GM12878 (cell line): ENCODE results near the gene MNT. TPM values are rescaled to one million over a fixed set of nuclear protein-coding genes. Genes with fewer than 3 reads are reported as not detected.

Experiments
- ATAC-seq: fragments of 200-7000 bp; cut with Tn5 transposase; 3 replicates; pipeline ENCODE4 v1.9.1; 2020; ENCODE audit warnings: mild to moderate bottlenecking, moderate library complexity
- BruUV-seq: library from RNA; stranded (reverse); fragments of 400-500 nt; replicated peaks from 2 replicates; lab custom pipeline; 2021; lab: Mats Ljungman, UMichigan
- CTCF ChIA-PET: fragments of 300-600 bp; sonication (Branson Sonifier 250); formaldehyde crosslinking; extraction: SDS; loops from one replicate; lab custom pipeline; 2021; ENCODE audit warnings: inconsistent platforms; lab: Yijun Ruan, JAX
- POLR2A ChIA-PET: fragments of 350-600 bp; formaldehyde crosslinking; extraction: SDS; loops from one replicate; lab custom pipeline; 2021; ENCODE audit warnings: inconsistent platforms; lab: Charles Lee
- RAD21 ChIA-PET: fragments of 300-600 bp; sonication (Branson Sonifier 250); formaldehyde crosslinking; loops from one replicate; lab custom pipeline; 2023; ENCODE audit warnings: antibody characterized with exemption; ENCODE audit not compliant: unreplicated experiment; lab: Charles Lee
- SMC1A ChIA-PET: fragments of 300-600 bp; sonication (Branson Sonifier 250); formaldehyde crosslinking; loops from one replicate; lab custom pipeline; 2023; ENCODE audit not compliant: unreplicated experiment, uncharacterized antibody; lab: Charles Lee
- DNase-seq: peaks from one replicate; pipeline ENCODE4 v3.0.0-alpha.2; 2011; ENCODE audit warnings: low read depth, low spot score
- FAIRE-seq: peaks from 3 replicates; lab custom pipeline; 2011; peaks lifted over from hg19 to GRCh38; lab: Jason Lieb, UNC
- H2AFZ ChIP-seq: 2 replicates; pipeline ENCODE4 v1.6.0; 2011; ENCODE audit warnings: low read depth, low read length, control low read depth; ENCODE audit not compliant: control insufficient read depth
- H3K27ac ChIP-seq: 2 replicates; pipeline ENCODE4 v1.5.1; 2011; ENCODE audit warnings: control low read depth; ENCODE audit not compliant: control insufficient read depth, insufficient read depth
- H3K27me3 ChIP-seq, 2 experiments: replicated peaks in 1 of 2; 2 replicates each; pipeline versions ENCODE4 v1.6.0 to v1.6.1; 2011; ENCODE audit warnings: low read length in 1 of 2; ENCODE audit not compliant: control insufficient read depth in 2 of 2, insufficient read depth in 2 of 2
- H3K36me3 ChIP-seq, 2 experiments: 2 replicates each; pipeline ENCODE4 v1.5.1; 2011; ENCODE audit warnings: low read length in 1 of 2; ENCODE audit not compliant: control insufficient read depth in 2 of 2, insufficient read depth in 2 of 2
- H3K4me1 ChIP-seq: 2 replicates; pipeline ENCODE4 v1.6.1; 2011; ENCODE audit warnings: mild to moderate bottlenecking, low read length, moderate library complexity, mixed read lengths; ENCODE audit not compliant: control insufficient read depth, insufficient read depth
- H3K4me2 ChIP-seq: 2 replicates; pipeline ENCODE4 v1.6.0; 2011; ENCODE audit warnings: control low read depth; ENCODE audit not compliant: control insufficient read depth, insufficient read depth
- H3K4me3 ChIP-seq: fragments of 200-600 bp; sonication (generic); 2 replicates; pipeline ENCODE4 v1.5.1; 2016
- H3K79me2 ChIP-seq: 2 replicates; pipeline ENCODE4 v1.6.0; 2011; ENCODE audit warnings: low read length; ENCODE audit not compliant: control insufficient read depth, insufficient read depth
- H3K9ac ChIP-seq: 2 replicates; pipeline ENCODE4 v1.8.0; 2011; ENCODE audit warnings: low read length, control low read depth, mixed read lengths; ENCODE audit not compliant: control insufficient read depth, insufficient read depth
- H3K9me3 ChIP-seq: replicated peaks from 3 replicates; pipeline ENCODE4 v1.5.1; 2011; ENCODE audit warnings: mild to moderate bottlenecking, low read length; ENCODE audit not compliant: control insufficient read depth, insufficient read depth
- H4K20me1 ChIP-seq: 2 replicates; pipeline ENCODE4 v1.6.0; 2011; ENCODE audit not compliant: control insufficient read depth, insufficient read depth
- BHLHE40 ChIP-seq, 2 experiments: fragments of 450-650 bp in 1 of 2; IDR thresholded peaks; 2 replicates each; pipeline ENCODE4 v1.6.1; 2011 to 2017; ENCODE audit warnings: low read depth in 2 of 2, borderline replicate concordance in 1 of 2, improper control_type of control experiment in 1 of 2, low read length in 1 of 2, mild to moderate bottlenecking in 1 of 2
- CBFB ChIP-seq: IDR thresholded peaks from 2 replicates; pipeline ENCODE4 v1.6.1; 2016; ENCODE audit warnings: antibody characterized with exemption, low read depth
- HDAC2 ChIP-seq: fragments of 200-600 bp; sonication (generic); IDR thresholded peaks from 2 replicates; pipeline ENCODE4 v1.6.1; 2017
- HSF1 ChIP-seq: fragments of 150-350 bp; IDR thresholded peaks from 2 replicates; pipeline ENCODE4 v1.6.1; 2014; ENCODE audit warnings: mild to moderate bottlenecking, low read depth, low read length
- NR2C1 ChIP-seq: fragments of 450-650 bp; IDR thresholded peaks from 2 replicates; pipeline ENCODE4 v1.6.1; 2017; ENCODE audit warnings: antibody characterized with exemption, mild to moderate bottlenecking, moderate library complexity
- PKNOX1 ChIP-seq: fragments of 450-650 bp; IDR thresholded peaks from 2 replicates; pipeline ENCODE4 v1.6.1; 2016; ENCODE audit warnings: mild to moderate bottlenecking
- RB1 ChIP-seq: fragments of 450-650 bp; formaldehyde crosslinking; IDR thresholded peaks from 2 replicates; pipeline ENCODE4 v1.6.1; 2017; ENCODE audit warnings: mild to moderate bottlenecking, borderline replicate concordance
- TCF12 ChIP-seq: IDR thresholded peaks from 2 replicates; pipeline ENCODE4 v1.6.1; 2011; ENCODE audit warnings: low read depth, mild to moderate bottlenecking, low read length
- ZSCAN29 ChIP-seq: fragments of 450-650 bp; IDR thresholded peaks from 2 replicates; pipeline ENCODE4 v1.6.1; 2017; ENCODE audit warnings: mild to moderate bottlenecking, moderate library complexity
- WGBS: methylation state at CpG from one replicate; pipeline ENCODE4 v1.1.6; 2016; ENCODE audit warnings: low lambda C conversion rate; ENCODE audit not compliant: insufficient replicate concordance, insufficient coverage; ENCODE audit errors: missing lambda C conversion rate; 5-methylcytosine and 5-hydroxymethylcytosine counted together
- in situ Hi-C: fragments of 300-500 bp; cut with MboI; formaldehyde crosslinking; loops from 9 replicates; pipeline ENCODE4 v1.14.3; 2018; ENCODE audit warnings: mixed read lengths
- intact Hi-C: fragments of 100-400 bp; cut with micrococcal nuclease; formaldehyde crosslinking; loops from one replicate; pipeline ENCODE4 v1.14.2; 2022; ENCODE audit not compliant: unreplicated experiment
- polyA plus RNA-seq, 11 experiments: library from polyadenylated mRNA; depleted of rRNA in 4 of 11; unstranded in 6 of 11; stranded (reverse) in 5 of 11; fragments of >200 nt; fragmentation: Nextera tagmentation in 4 of 11; fragmentation: Illumina TruSeq in 1 of 11; extraction: Ambion mirVana in 4 of 11; extraction: Trizol in 1 of 11; gene quantifications; 1 replicate in 1 of 11; 2 replicates in 10 of 11; pipeline versions ENCODE4 v1.2.1 to v1.2.3, GENCODE V29; 2011 to 2016; ENCODE audit warnings: inconsistent platforms in 2 of 11, missing spikeins in 2 of 11, low read depth in 1 of 11
- total RNA-seq, 4 experiments: library from RNA; depleted of rRNA in 3 of 4; stranded (reverse); fragments of >200 nt in 3 of 4; fragmentation: Illumina TruSeq in 1 of 4; extraction: Trizol in 1 of 4; gene quantifications; 2 replicates each; pipeline versions ENCODE4 v1.2.1 to v1.2.3, GENCODE V29; 2013 to 2021

MNT gene
- total and polyA plus RNA-seq, 10 of the 15 experiments (the other 5 are each of a cell fraction or from before 2014, with no cell fraction given): 0.31 to 15.9 (median 3.8) TPM

- TF ChIP-seq HSF1 (no peak), RB1 (no peak), PKNOX1 (no peak), CBFB (no peak), TCF12 (no peak), HDAC2 (no peak), BHLHE40 (IDR thresholded peaks at IDR 0.05; ENCODE audit: borderline replicate concordance in 1 of 2, low read depth in 2 of 2, low read length in 1 of 2) (no peak), NR2C1 (no peak)
Measured at GRCh38 chr17:2365132-2365531, 35.7 kb downstream of the MNT start (continued).

- no peaks in the 10 kb centered on the region for H3K9me3 ChIP-seq
- no TSS peak for BruUV-seq
- in situ Hi-C loops: no loop called here
- no peaks in the 10 kb centered on the region for H3K4me1 ChIP-seq
- H3K79me2 ChIP-seq: no peaks in the 10 kb centered on the region
- H3K27me3 ChIP-seq: no peaks in the 10 kb centered on the region
- no peak overlapping the region for H3K4me2 ChIP-seq
- CTCF ChIA-PET: interaction anchor here (1.2 kb wide), 1 partner anchor 18 kb away, joined by 3 read pairs; no protein-coding TSS in a partner anchor
- WGBS: 86% methylated on average over 12 of the region's 12 CpGs
- no peak overlapping the region for H2AFZ ChIP-seq
- ATAC-seq (no peak), DNase-seq (no peak), FAIRE-seq (no peak)
- H3K36me3 ChIP-seq: no peaks in the 10 kb centered on the region; a peak in 3 of 4 replicates
- POLR2A ChIA-PET: no interaction called here
- no peak overlapping the region for H3K4me3 ChIP-seq
- no peak overlapping the region for H3K27ac ChIP-seq
- SMC1A ChIA-PET: no interaction called here
- H3K9ac ChIP-seq: no peak overlapping the region
- intact Hi-C loops: no loop called here
- RAD21 ChIA-PET: no interaction called here
- no peaks in the 10 kb centered on the region for H4K20me1 ChIP-seq
- TF ChIP-seq HDAC2 (no peak), ZSCAN29 (no peak)
Measured at GRCh38 chr17:2364763-2365116, 36.1 kb downstream of the MNT start.
